PC-3 (cell line): ENCODE results near the gene FTO.

ENCODE experiments used
- EZH2 ChIP-seq: fragments of 300-600 bp; sonication (generic); IDR thresholded peaks from one replicate; pipeline ENCODE4 v1.6.1; 2017; ENCODE audit warnings: antibody characterized with exemption, mild to moderate bottlenecking, low read length; ENCODE audit not compliant: unreplicated experiment
- TF ChIP-seq, protein P1 (sequence below): fragments of 300-600 bp; sonication (generic); conservative IDR thresholded peaks from 2 replicates; pipeline ENCODE4 v1.5.1; 2017; ENCODE audit warnings: antibody characterized with exemption, low read depth, mild to moderate bottlenecking, low read length

- TF ChIP-seq, protein P1, sequence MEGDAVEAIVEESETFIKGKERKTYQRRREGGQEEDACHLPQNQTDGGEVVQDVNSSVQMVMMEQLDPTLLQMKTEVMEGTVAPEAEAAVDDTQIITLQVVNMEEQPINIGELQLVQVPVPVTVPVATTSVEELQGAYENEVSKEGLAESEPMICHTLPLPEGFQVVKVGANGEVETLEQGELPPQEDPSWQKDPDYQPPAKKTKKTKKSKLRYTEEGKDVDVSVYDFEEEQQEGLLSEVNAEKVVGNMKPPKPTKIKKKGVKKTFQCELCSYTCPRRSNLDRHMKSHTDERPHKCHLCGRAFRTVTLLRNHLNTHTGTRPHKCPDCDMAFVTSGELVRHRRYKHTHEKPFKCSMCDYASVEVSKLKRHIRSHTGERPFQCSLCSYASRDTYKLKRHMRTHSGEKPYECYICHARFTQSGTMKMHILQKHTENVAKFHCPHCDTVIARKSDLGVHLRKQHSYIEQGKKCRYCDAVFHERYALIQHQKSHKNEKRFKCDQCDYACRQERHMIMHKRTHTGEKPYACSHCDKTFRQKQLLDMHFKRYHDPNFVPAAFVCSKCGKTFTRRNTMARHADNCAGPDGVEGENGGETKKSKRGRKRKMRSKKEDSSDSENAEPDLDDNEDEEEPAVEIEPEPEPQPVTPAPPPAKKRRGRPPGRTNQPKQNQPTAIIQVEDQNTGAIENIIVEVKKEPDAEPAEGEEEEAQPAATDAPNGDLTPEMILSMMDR = no peak
- TF ChIP-seq EZH2 = no peak
These were observed 221.1 kb downstream of the FTO start for GRCh38 chr16:53925107-53925410.
